HG02623 (cell line): ENCODE data around the gene RNASE12.

Source experiments
- ATAC-seq: cut with Tn5 transposase; IDR thresholded peaks from one replicate; pipeline ENCODE4 v1.9.1; 2021; ENCODE audit warnings: moderate library complexity; ENCODE audit not compliant: unreplicated experiment

The RNASE12 gene

GRCh38 chr14:20546877-20547276 is 44.3 kb downstream of the RNASE12 start:
- ATAC-seq: no peak
